ENCODE results near the gene ADI1.
"Not testable (repeated sequence)": the region's sequence is repeated elsewhere in the genome, so short reads cannot be mapped to it uniquely, and the experiment has no call there.

ADI1 gene

GRCh38 chr2:3492475-3492787, 26.9 kb downstream of the ADI1 start:
- H3K9ac ChIP-seq (ENCODE audit: low read depth, low read length); H3K27me3 ChIP-seq (ENCODE audit: control insufficient read depth, insufficient read depth, low read length); H3K27ac ChIP-seq (ENCODE audit: low read depth, low read length); H3K4me1 ChIP-seq (ENCODE audit: control insufficient read depth, insufficient read depth, low read length); H3K4me3 ChIP-seq (ENCODE audit: low read depth, low read length); H3K9me3 ChIP-seq (ENCODE audit: control insufficient read depth, insufficient read depth, low read length); H3K36me3 ChIP-seq (ENCODE audit: control insufficient read depth, insufficient read depth, low read length): not testable (repeated sequence)

DNA sequence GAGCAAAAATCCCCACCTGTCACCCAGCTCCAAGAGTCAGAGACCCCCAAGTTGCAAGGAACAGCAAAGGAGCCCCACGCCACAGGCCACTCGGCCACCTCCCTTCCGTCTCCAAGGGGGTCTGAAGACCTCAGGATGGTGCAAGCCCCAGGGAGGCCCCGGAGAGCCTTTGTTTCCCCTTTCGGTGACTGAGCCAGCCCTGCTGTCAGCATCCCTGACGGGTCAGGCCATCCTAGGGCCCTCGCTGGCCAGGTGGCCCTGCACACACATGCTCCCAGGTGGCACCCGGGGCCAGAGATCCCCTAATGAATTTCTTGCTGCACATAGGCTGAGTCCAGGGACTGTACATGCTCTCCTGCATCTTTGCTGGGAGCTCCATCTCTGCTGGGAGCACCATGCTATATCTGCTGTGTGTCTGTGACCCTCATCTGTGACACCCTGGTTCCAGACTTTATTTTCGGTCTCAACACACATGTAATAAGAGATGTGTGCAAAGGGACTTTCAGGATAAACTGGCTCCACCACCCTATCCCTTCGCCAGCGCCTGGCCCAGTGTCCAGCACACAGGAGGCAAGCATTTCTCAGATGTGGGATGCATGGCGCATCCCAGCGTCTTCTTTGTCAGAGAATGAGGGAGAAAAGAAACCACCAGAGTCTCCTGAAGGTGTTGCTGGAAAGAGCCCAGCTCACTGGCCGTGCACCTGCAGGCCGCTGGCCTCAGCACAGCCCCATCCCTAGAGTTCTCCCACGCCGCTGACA, 27.4 kb downstream of the ADI1 start:
- Histone ChIP-seq H3K27ac (ENCODE audit: low read depth, low read length) (no peak overlapping the region), H3K27me3 (ENCODE audit: control insufficient read depth, insufficient read depth, low read length) (no peaks in the 10 kb centered on the region), H3K4me1 (ENCODE audit: control insufficient read depth, insufficient read depth, low read length) (no peaks in the 10 kb centered on the region), H3K36me3 (ENCODE audit: control insufficient read depth, insufficient read depth, low read length) (no peaks in the 10 kb centered on the region), H3K4me3 (ENCODE audit: low read depth, low read length) (no peak overlapping the region), H3K9me3 (ENCODE audit: control insufficient read depth, insufficient read depth, low read length) (no peaks in the 10 kb centered on the region), H3K9ac (ENCODE audit: low read depth, low read length) (no peak overlapping the region)

- no peak overlapping the region for H3K9ac ChIP-seq (ENCODE audit: low read depth, low read length)
Measured at GRCh38 chr2:3491306-3491705, 28.0 kb downstream of the ADI1 start.

DNA sequence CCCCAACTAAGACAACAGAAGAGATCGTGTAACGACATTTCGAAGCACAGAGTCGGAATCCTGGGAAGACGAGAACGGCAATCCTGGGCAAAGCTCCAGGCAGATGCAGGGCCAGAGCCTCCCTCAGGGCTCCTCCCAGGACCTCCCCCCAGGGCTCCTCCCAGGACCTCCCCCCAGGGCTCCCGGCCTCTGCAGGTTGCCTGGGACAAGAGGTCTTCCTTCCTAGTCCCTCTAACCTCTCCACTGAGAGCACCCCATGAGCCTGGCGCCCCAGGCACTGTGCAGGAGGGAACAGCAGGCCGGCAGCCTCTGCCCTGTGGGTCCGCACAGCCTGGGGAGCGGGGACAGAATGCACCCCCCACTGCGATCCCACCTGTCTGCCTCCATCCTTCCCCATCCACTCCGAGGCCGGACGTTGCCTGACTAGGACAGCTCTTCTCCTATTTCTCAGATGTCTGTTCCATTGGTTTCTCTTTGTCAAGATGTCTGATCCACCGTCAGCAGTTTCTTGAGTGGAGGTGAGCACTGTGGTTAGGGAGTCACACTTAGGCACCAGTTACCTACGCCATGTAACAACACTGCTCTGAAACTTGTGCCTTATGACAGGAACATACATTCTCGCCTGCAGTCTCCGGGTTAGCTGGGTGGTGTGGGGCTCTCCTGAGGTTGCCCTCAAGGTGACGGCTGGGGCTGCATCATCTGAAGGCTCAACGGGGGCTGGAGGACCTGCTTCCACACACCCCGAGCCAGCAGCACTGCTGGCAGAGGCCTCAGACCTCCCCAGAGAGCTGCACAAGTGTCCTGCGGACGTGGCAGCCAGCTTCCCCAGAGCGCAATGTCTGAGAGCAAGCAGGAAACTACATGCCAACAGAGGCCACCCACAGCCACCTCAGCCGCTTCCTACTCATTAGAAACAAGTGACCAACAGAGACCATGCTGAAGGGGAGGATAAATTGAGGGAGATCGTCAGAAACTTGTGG, 28.9 kb downstream of the ADI1 start:
- H3K27ac ChIP-seq (ENCODE audit: low read depth, low read length) = no peak overlapping the region
- H3K36me3 ChIP-seq (ENCODE audit: control insufficient read depth, insufficient read depth, low read length) = no peaks in the 10 kb centered on the region
- no peaks in the 10 kb centered on the region for H3K27me3 ChIP-seq (ENCODE audit: control insufficient read depth, insufficient read depth, low read length)
- H3K4me3 ChIP-seq (ENCODE audit: low read depth, low read length) = no peak overlapping the region
- no peaks in the 10 kb centered on the region for H3K4me1 ChIP-seq (ENCODE audit: control insufficient read depth, insufficient read depth, low read length)
- H3K9me3 ChIP-seq (ENCODE audit: control insufficient read depth, insufficient read depth, low read length) = no peaks in the 10 kb centered on the region
- no peak overlapping the region for H3K9ac ChIP-seq (ENCODE audit: low read depth, low read length)

More at GRCh38 chr2:3491306-3491705, 28.0 kb downstream of the ADI1 start:
- H3K9me3 ChIP-seq (ENCODE audit: control insufficient read depth, insufficient read depth, low read length) = no peaks in the 10 kb centered on the region
- H3K4me3 ChIP-seq (ENCODE audit: low read depth, low read length) = no peak overlapping the region
- no peak overlapping the region for H3K27ac ChIP-seq (ENCODE audit: low read depth, low read length)
- H3K4me1 ChIP-seq (ENCODE audit: control insufficient read depth, insufficient read depth, low read length) = no peaks in the 10 kb centered on the region
- no peaks in the 10 kb centered on the region for H3K36me3 ChIP-seq (ENCODE audit: control insufficient read depth, insufficient read depth, low read length)
- H3K27me3 ChIP-seq (ENCODE audit: control insufficient read depth, insufficient read depth, low read length) = no peaks in the 10 kb centered on the region

- H3K4me1 ChIP-seq (ENCODE audit: control insufficient read depth, insufficient read depth, low read length) = no peaks in the 10 kb centered on the region
- no peaks in the 10 kb centered on the region for H3K9me3 ChIP-seq (ENCODE audit: control insufficient read depth, insufficient read depth, low read length)
- H3K27ac ChIP-seq (ENCODE audit: low read depth, low read length) = no peak overlapping the region
- H3K27me3 ChIP-seq (ENCODE audit: control insufficient read depth, insufficient read depth, low read length) = no peaks in the 10 kb centered on the region
- no peak overlapping the region for H3K4me3 ChIP-seq (ENCODE audit: low read depth, low read length)
- no peaks in the 10 kb centered on the region for H3K36me3 ChIP-seq (ENCODE audit: control insufficient read depth, insufficient read depth, low read length)
- H3K9ac ChIP-seq (ENCODE audit: low read depth, low read length) = no peak overlapping the region
Measured at GRCh38 chr2:3489764-3490115, 29.6 kb downstream of the ADI1 start.

- Histone ChIP-seq H3K9me3 (ENCODE audit: control insufficient read depth, insufficient read depth, low read length) (no peaks in the 10 kb centered on the region), H3K27me3 (ENCODE audit: control insufficient read depth, insufficient read depth, low read length) (no peaks in the 10 kb centered on the region), H3K4me1 (ENCODE audit: control insufficient read depth, insufficient read depth, low read length) (no peaks in the 10 kb centered on the region), H3K9ac (ENCODE audit: low read depth, low read length) (no peak overlapping the region), H3K36me3 (ENCODE audit: control insufficient read depth, insufficient read depth, low read length) (no peaks in the 10 kb centered on the region), H3K27ac (ENCODE audit: low read depth, low read length) (no peak overlapping the region), H3K4me3 (ENCODE audit: low read depth, low read length) (no peak overlapping the region)
Measured at GRCh38 chr2:3488855-3489763, 30.2 kb downstream of the ADI1 start.

DNA sequence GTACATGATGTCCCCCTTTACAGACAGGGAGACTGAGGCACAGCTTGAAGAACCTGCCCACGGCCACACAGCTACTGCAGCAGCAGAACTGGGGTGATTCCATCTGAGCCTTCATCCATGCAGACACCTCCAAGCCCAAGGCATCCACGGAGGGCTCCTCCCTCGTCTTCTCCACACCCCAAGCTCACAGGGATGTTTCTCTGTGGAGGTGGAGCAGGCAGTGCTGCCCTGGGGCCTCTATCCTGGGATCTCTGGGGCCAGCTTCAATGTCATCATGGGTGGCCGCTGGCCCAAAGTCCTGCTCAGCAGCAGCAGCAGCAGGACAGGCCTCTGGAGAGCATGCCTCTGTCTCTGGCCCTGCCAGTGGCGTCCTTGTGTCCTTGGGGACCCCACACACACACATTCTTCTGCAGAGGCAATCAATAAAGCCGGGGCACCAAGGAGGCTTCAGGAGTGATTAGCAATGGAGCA, 31.2 kb downstream of the ADI1 start:
- H3K36me3 ChIP-seq (ENCODE audit: control insufficient read depth, insufficient read depth, low read length) = no peaks in the 10 kb centered on the region
- no peak overlapping the region for H3K4me3 ChIP-seq (ENCODE audit: low read depth, low read length)
- no peak overlapping the region for H3K9ac ChIP-seq (ENCODE audit: low read depth, low read length)
- no peaks in the 10 kb centered on the region for H3K4me1 ChIP-seq (ENCODE audit: control insufficient read depth, insufficient read depth, low read length)
- no peak overlapping the region for H3K27ac ChIP-seq (ENCODE audit: low read depth, low read length)
- H3K9me3 ChIP-seq (ENCODE audit: control insufficient read depth, insufficient read depth, low read length) = no peaks in the 10 kb centered on the region
- H3K27me3 ChIP-seq (ENCODE audit: control insufficient read depth, insufficient read depth, low read length) = no peaks in the 10 kb centered on the region

GRCh38 chr2:3487432-3487831, 31.9 kb downstream of the ADI1 start:
- no peak overlapping the region for H3K27ac ChIP-seq (ENCODE audit: low read depth, low read length)
- H3K36me3 ChIP-seq (ENCODE audit: control insufficient read depth, insufficient read depth, low read length) = no peaks in the 10 kb centered on the region
- H3K9ac ChIP-seq (ENCODE audit: low read depth, low read length) = no peak overlapping the region
- H3K9me3 ChIP-seq (ENCODE audit: control insufficient read depth, insufficient read depth, low read length) = no peaks in the 10 kb centered on the region
- H3K4me1 ChIP-seq (ENCODE audit: control insufficient read depth, insufficient read depth, low read length) = no peaks in the 10 kb centered on the region
- no peak overlapping the region for H3K4me3 ChIP-seq (ENCODE audit: low read depth, low read length)
- no peaks in the 10 kb centered on the region for H3K27me3 ChIP-seq (ENCODE audit: control insufficient read depth, insufficient read depth, low read length)

- no peak overlapping the region for H3K9ac ChIP-seq (ENCODE audit: low read depth, low read length)
- no peak overlapping the region for H3K4me3 ChIP-seq (ENCODE audit: low read depth, low read length)
- no peaks in the 10 kb centered on the region for H3K36me3 ChIP-seq (ENCODE audit: control insufficient read depth, insufficient read depth, low read length)
- no peaks in the 10 kb centered on the region for H3K4me1 ChIP-seq (ENCODE audit: control insufficient read depth, insufficient read depth, low read length)
- no peaks in the 10 kb centered on the region for H3K9me3 ChIP-seq (ENCODE audit: control insufficient read depth, insufficient read depth, low read length)
- no peak overlapping the region for H3K27ac ChIP-seq (ENCODE audit: low read depth, low read length)
- H3K27me3 ChIP-seq (ENCODE audit: control insufficient read depth, insufficient read depth, low read length) = no peaks in the 10 kb centered on the region
Measured at GRCh38 chr2:3487028-3487425, 32.3 kb downstream of the ADI1 start.

DNA sequence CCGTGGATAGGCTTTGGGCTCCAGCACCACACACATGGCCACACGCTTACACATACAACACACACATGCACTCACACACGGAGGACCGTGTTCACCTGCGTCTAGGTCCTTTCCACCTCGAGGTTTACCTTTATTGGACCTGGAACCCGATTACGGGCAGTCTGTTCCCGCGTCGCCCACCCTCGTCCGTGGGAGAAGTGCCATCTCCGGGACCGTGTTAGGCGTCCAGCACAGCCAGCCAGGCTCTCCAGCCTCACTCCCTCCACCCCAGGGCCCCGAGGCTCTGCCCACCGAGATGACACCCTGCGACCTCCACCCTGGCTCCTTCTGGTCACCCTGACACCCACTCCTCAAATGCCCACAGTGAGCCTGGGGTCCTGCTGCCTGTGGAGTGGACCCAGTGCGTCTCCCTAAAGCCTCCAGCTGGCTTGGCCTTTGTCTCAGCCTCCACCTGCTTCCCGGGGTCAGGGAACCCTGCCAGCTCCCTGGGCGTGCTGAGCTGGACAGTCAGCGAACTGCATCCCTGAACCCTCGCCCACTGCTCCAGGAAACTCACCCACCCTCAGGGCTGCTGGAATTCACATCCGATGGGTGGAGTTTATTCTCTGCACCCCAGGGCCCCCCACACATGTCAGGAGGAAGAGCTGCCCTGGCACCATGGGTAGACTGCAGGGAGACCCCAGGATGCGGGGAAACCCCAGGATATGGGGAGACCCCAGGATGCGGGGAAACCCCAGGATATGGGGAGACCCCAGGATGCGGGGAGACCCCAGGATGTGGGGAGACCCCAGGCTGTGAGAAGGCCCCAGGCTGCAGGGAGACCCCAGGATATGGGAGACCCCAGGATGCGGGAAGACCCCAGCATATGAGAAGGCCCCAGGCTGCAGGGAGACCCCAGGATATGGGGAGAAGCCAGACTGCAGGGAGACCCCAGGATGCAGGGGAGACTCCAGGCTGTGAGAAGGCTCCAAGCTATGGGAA, 33.0 kb downstream of the ADI1 start:
- Histone ChIP-seq H3K4me3 (ENCODE audit: low read depth, low read length) (no peak overlapping the region), H3K27ac (ENCODE audit: low read depth, low read length) (no peak overlapping the region), H3K9ac (ENCODE audit: low read depth, low read length) (no peak overlapping the region), H3K4me1 (ENCODE audit: control insufficient read depth, insufficient read depth, low read length) (no peaks in the 10 kb centered on the region), H3K27me3 (ENCODE audit: control insufficient read depth, insufficient read depth, low read length) (no peaks in the 10 kb centered on the region), H3K9me3 (ENCODE audit: control insufficient read depth, insufficient read depth, low read length) (no peaks in the 10 kb centered on the region), H3K36me3 (ENCODE audit: control insufficient read depth, insufficient read depth, low read length) (no peaks in the 10 kb centered on the region)

Measured in HUES48 (cell line).